HepG2 (cell line): Measurements from ENCODE around the gene NOS1.

Experiments
- BRD4 ChIP-seq: sonication (generic); formaldehyde crosslinking; IDR thresholded peaks from 2 replicates; pipeline ENCODE4 v1.4.0; 2020; ENCODE audit warnings: missing genetic modification reagents
- CEBPB ChIP-seq: IDR thresholded peaks from 2 replicates; pipeline ENCODE4 v1.6.1; 2011; ENCODE audit warnings: low read depth, low read length, improper control_type of control experiment, borderline replicate concordance
- CTCF ChIP-seq: sonication (generic); formaldehyde crosslinking; IDR thresholded peaks from 2 replicates; pipeline ENCODE4 v1.5.0; 2020; ENCODE audit warnings: mild to moderate bottlenecking, missing genetic modification reagents, moderate library complexity
- EED ChIP-seq: sonication (generic); formaldehyde crosslinking; IDR thresholded peaks from 2 replicates; pipeline ENCODE4 v1.5.0; 2020; ENCODE audit warnings: mild to moderate bottlenecking, missing genetic modification reagents
- HDAC6 ChIP-seq: fragments of 200-600 bp; sonication (generic); IDR thresholded peaks from 2 replicates; pipeline ENCODE4 v1.7.0; 2017; ENCODE audit warnings: mild to moderate bottlenecking, antibody characterized with exemption, low read length, low read depth
- POLR2AphosphoS5 ChIP-seq: IDR thresholded peaks from 2 replicates; pipeline ENCODE4 v1.6.1; 2012; ENCODE audit warnings: low read depth, low read length
- PRPF4 ChIP-seq: fragments of 200-400 bp; formaldehyde crosslinking; IDR thresholded peaks from 2 replicates; pipeline ENCODE4 v1.6.1; 2016; ENCODE audit warnings: low read length, low read depth; ENCODE audit not compliant: poor library complexity, severe bottlenecking
- SPEN ChIP-seq: sonication (generic); formaldehyde crosslinking; IDR thresholded peaks from 2 replicates; pipeline ENCODE4 v1.5.1; 2020; ENCODE audit warnings: low read depth, mild to moderate bottlenecking, missing genetic modification reagents
- TRAFD1 ChIP-seq: sonication (generic); formaldehyde crosslinking; IDR thresholded peaks from 2 replicates; pipeline ENCODE4 v1.5.1; 2020; ENCODE audit warnings: missing genetic modification reagents, mild to moderate bottlenecking, borderline replicate concordance
- YEATS2 ChIP-seq: sonication (generic); formaldehyde crosslinking; IDR thresholded peaks from 2 replicates; pipeline ENCODE4 v1.4.0; 2020; ENCODE audit warnings: missing genetic modification reagents, borderline replicate concordance
- ZC3H13 ChIP-seq: sonication (generic); formaldehyde crosslinking; IDR thresholded peaks from 2 replicates; pipeline ENCODE4 v1.8.1; 2023; ENCODE audit warnings: mild to moderate bottlenecking, missing genetic modification reagents, moderate library complexity
- ZNF138 ChIP-seq: sonication (generic); formaldehyde crosslinking; IDR thresholded peaks from 2 replicates; pipeline ENCODE4 v1.5.0; 2020; ENCODE audit warnings: mild to moderate bottlenecking, low read depth, missing genetic modification reagents
- ZNF784 ChIP-seq: sonication (generic); formaldehyde crosslinking; IDR thresholded peaks from 2 replicates; pipeline ENCODE4 v1.5.1; 2020; ENCODE audit warnings: missing genetic modification reagents, mild to moderate bottlenecking, borderline replicate concordance
- TF ChIP-seq, protein P1 (sequence below): sonication (generic); formaldehyde crosslinking; IDR thresholded peaks from 2 replicates; pipeline ENCODE4 v1.5.0; 2020; ENCODE audit warnings: missing genetic modification reagents, mild to moderate bottlenecking, borderline replicate concordance

GRCh38 chr12:117273091-117273490 lies 88.3 kb downstream of the NOS1 start:
- TF ChIP-seq ZNF784 (CRISPR knock-in tag): no peak
- TF ChIP-seq HDAC6: no peak
- TF ChIP-seq CTCF (CRISPR knock-in tag): no peak
- no peak for TF ChIP-seq POLR2AphosphoS5
- no peak for TF ChIP-seq TRAFD1 (CRISPR knock-in tag)
- TF ChIP-seq, protein P1, sequence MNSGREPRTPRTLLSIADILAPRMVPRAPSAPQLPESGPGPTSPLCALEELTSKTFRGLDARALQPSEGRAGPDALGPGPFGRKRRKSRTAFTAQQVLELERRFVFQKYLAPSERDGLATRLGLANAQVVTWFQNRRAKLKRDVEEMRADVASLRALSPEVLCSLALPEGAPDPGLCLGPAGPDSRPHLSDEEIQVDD (CRISPR knock-in tag): no peak
- no peak for TF ChIP-seq ZNF138 (CRISPR knock-in tag)
- TF ChIP-seq CEBPB: no peak
- TF ChIP-seq SPEN (CRISPR knock-in tag): no peak
- TF ChIP-seq ZC3H13 (CRISPR knock-in tag): no peak
- TF ChIP-seq BRD4: no peak
- TF ChIP-seq YEATS2 (CRISPR knock-in tag): no peak
- TF ChIP-seq EED (CRISPR knock-in tag): no peak
- TF ChIP-seq PRPF4: no peak
